Transverse colon (tissue), 3 donors: ENCODE measurements around the gene CEACAM18.

Experiments
- EP300 ChIP-seq: sonication (generic); formaldehyde crosslinking; IDR thresholded peaks from one replicate; pipeline ENCODE4 v1.6.1; 2017; ENCODE audit warnings: antibody characterized with exemption, low read depth
- TF ChIP-seq, protein P1 (sequence below), 5 experiments: fragments of 200-600 bp in 3 of 5; fragments of 450-650 bp in 2 of 5; sonication (generic) in 3 of 5; IDR thresholded peaks; 1 replicate in 2 of 5; 2 replicates in 3 of 5; pipeline ENCODE4 v1.5.1; 2016 to 2017; ENCODE audit warnings: antibody characterized with exemption in 5 of 5, inconsistent platforms in 3 of 5, mild to moderate bottlenecking in 2 of 5, moderate library complexity in 1 of 5

DNA sequence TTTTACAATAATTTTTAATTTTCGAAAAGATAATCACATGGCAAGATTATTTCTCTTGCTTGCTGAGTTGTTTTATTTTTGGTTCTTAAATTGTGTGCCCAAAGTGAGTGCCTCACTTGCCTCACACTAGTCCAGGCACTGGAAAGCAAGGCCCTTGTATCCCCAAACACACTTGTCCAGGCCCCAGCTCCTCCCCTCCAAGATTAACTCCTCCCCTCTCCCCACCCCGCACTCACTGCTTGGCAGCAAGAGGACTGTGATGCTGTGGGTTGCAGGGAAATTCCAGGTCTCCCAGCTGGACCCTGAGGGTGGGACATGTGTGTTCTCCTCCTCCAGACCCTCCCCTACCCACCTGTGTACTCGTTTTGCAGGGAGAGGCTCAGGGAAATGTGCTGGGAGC, 19.3 kb downstream of the CEACAM18 start:
- TF ChIP-seq, protein P1, sequence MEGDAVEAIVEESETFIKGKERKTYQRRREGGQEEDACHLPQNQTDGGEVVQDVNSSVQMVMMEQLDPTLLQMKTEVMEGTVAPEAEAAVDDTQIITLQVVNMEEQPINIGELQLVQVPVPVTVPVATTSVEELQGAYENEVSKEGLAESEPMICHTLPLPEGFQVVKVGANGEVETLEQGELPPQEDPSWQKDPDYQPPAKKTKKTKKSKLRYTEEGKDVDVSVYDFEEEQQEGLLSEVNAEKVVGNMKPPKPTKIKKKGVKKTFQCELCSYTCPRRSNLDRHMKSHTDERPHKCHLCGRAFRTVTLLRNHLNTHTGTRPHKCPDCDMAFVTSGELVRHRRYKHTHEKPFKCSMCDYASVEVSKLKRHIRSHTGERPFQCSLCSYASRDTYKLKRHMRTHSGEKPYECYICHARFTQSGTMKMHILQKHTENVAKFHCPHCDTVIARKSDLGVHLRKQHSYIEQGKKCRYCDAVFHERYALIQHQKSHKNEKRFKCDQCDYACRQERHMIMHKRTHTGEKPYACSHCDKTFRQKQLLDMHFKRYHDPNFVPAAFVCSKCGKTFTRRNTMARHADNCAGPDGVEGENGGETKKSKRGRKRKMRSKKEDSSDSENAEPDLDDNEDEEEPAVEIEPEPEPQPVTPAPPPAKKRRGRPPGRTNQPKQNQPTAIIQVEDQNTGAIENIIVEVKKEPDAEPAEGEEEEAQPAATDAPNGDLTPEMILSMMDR (IDR thresholded peaks at IDR 0.05): no peak
- TF ChIP-seq EP300: no peak
